Mucosa of descending colon (tissue), 3 donors: ENCODE results near the gene EPSTI1. TPM values are rescaled to one million over a fixed set of nuclear protein-coding genes. Genes with fewer than 3 reads are reported as not detected.

ENCODE experiments used
- ATAC-seq: fragments of 200-7000 bp; cut with Tn5 transposase; one replicate; pipeline ENCODE4 v1.9.1; 2020; ENCODE audit warnings: mild to moderate bottlenecking, moderate library complexity
- DNase-seq, 3 donors: peaks; one replicate each; pipeline ENCODE4 v3.0.0-alpha.2; 2020
- H3K36me3 ChIP-seq: fragments of 200-600 bp; one replicate; pipeline ENCODE4 v1.8.0; 2021; ENCODE audit warnings: low read depth, mild to moderate bottlenecking
- H3K4me1 ChIP-seq: fragments of 200-600 bp; one replicate; pipeline ENCODE4 v1.8.0; 2021; ENCODE audit warnings: low read depth, mild to moderate bottlenecking
- H3K4me3 ChIP-seq: fragments of 200-600 bp; one replicate; pipeline ENCODE4 v1.8.0; 2021; ENCODE audit warnings: mild to moderate bottlenecking
- H3K9me3 ChIP-seq: fragments of 200-600 bp; one replicate; pipeline ENCODE4 v1.8.0; 2021; ENCODE audit warnings: mild to moderate bottlenecking
- CTCF ChIP-seq: fragments of 200-600 bp; IDR thresholded peaks from one replicate; pipeline ENCODE4 v1.8.0; 2022; ENCODE audit warnings: antibody characterized with exemption, mild to moderate bottlenecking
- intact Hi-C, 2 donors: fragments of 100-400 bp; cut with DNase I in 1 of 2; cut with micrococcal nuclease in 1 of 2; formaldehyde crosslinking; loops; one replicate each; pipeline versions ENCODE4 v1.11.0 to v1.11.1; 2022; cut with DNase I, micrococcal nuclease
- total RNA-seq, 3 donors: library from RNA; stranded (reverse); fragmentation: NEBNext Ultra II Directional in 2 of 3; extraction: Animal tissue kit (Norgen Biotek cat#: 25700) in 2 of 3; gene quantifications; one replicate each; pipeline versions ENCODE4 v1.2.1 to v1.2.4, GENCODE V29; 2021 to 2023
- donor health status: DM: no; HTN: no; CAD: no; lungs with moderate emphysema.
- donor health status: DM: no; HTN: no; CAD: no.
- donor health status: DM: no; HTN: yes; CAD: no.

EPSTI1 gene
- total RNA-seq, 3 donors from 2014 or later: 12.1 to 26.9 (median 19.1) TPM

GRCh38 chr13:42836930-42837690 is 154.9 kb downstream of the EPSTI1 start:
- ATAC-seq (peak; percentile 59), DNase-seq (peak in 1 of 3 donors; percentile 33)
- TF ChIP-seq CTCF: no peak

More at GRCh38 chr13:42836930-42837690, 154.9 kb downstream of the EPSTI1 start:
- Histone ChIP-seq H3K36me3 (no peaks in the 10 kb centered on the region), H3K4me1 (no peaks in the 10 kb centered on the region), H3K9me3 (no peaks in the 10 kb centered on the region), H3K4me3 (no peak overlapping the region)
- intact Hi-C loops: no loop called here

Other genes with a start within 250 kb of the EPSTI1 start
- under 1 TPM in 2 of 3 donors, not detected in 1; 0.09 to 0.13 TPM for gene FAM216B, start 210.7 kb downstream of the EPSTI1 start, total RNA-seq
- 10 to 100 TPM; 15.9 to 29.7 (median 27.2) TPM for gene DNAJC15, start 31.3 kb upstream of the EPSTI1 start, total RNA-seq